ENCODE results near the gene AGRP.

AGRP gene

GRCh38 chr16:67483150-67483549, at the start of gene AGRP:
AGRP (minus strand) TSS chr16:67483547; CDS start chr16:67483398, 149 bp downstream.
- no peak for TF ChIP-seq MYC (IDR thresholded peaks at IDR 0.05; ENCODE audit: low read depth, low read length)
- no peak for TF ChIP-seq MAX (IDR thresholded peaks at IDR 0.05; ENCODE audit: low read depth, low read length)
- TF ChIP-seq, protein P1, sequence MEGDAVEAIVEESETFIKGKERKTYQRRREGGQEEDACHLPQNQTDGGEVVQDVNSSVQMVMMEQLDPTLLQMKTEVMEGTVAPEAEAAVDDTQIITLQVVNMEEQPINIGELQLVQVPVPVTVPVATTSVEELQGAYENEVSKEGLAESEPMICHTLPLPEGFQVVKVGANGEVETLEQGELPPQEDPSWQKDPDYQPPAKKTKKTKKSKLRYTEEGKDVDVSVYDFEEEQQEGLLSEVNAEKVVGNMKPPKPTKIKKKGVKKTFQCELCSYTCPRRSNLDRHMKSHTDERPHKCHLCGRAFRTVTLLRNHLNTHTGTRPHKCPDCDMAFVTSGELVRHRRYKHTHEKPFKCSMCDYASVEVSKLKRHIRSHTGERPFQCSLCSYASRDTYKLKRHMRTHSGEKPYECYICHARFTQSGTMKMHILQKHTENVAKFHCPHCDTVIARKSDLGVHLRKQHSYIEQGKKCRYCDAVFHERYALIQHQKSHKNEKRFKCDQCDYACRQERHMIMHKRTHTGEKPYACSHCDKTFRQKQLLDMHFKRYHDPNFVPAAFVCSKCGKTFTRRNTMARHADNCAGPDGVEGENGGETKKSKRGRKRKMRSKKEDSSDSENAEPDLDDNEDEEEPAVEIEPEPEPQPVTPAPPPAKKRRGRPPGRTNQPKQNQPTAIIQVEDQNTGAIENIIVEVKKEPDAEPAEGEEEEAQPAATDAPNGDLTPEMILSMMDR (IDR thresholded peaks at IDR 0.05; ENCODE audit: low read depth, low read length) = no peak
- no peak for TF ChIP-seq POLR2A (IDR thresholded peaks at IDR 0.05; ENCODE audit: extremely low read depth, insufficient read length)
- H3K4me3 ChIP-seq (ENCODE audit: low read depth, low read length) = no peak within 1 kb of the TSS
- DNase-seq (ENCODE audit: low read depth) = no peak

DNA sequence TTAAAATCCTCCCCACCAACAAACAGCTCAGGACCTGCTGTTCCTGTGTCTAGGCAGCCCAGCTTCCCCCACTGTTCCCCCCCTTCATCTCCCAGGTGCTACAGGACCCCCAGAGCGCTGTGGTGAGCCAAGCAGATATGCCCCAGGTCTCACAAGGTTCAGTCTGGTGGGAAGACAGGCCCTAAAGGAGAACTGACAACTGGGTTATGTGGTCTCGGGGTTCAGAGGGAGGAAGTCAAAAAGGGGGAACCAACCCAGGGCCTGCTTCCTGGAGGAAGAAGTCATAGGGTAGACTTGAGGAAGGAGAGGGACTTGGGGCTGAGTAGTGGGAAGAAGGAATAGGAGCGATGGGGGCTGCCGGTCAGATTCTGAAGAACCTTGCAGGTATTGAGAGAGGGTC, 47.9 kb upstream of the AGRP start:
- no peak for TF ChIP-seq POLR2A (IDR thresholded peaks at IDR 0.05; ENCODE audit: extremely low read depth, insufficient read length)
- TF ChIP-seq, protein P1 (IDR thresholded peaks at IDR 0.05; ENCODE audit: low read depth, low read length) = no peak
- TF ChIP-seq MAX (IDR thresholded peaks at IDR 0.05; ENCODE audit: low read depth, low read length) = no peak
- TF ChIP-seq MYC (IDR thresholded peaks at IDR 0.05; ENCODE audit: low read depth, low read length) = no peak
- DNase-seq (ENCODE audit: low read depth) = peak; percentile 61
- no peak overlapping the region for H3K4me3 ChIP-seq (ENCODE audit: low read depth, low read length)

GRCh38 chr16:67530013-67530939, 46.9 kb upstream of the AGRP start:
- no peak for TF ChIP-seq POLR2A (IDR thresholded peaks at IDR 0.05; ENCODE audit: extremely low read depth, insufficient read length)
- TF ChIP-seq MYC (IDR thresholded peaks at IDR 0.05; ENCODE audit: low read depth, low read length) = no peak
- TF ChIP-seq, protein P1 (IDR thresholded peaks at IDR 0.05; ENCODE audit: low read depth, low read length) = no peak
- TF ChIP-seq MAX (IDR thresholded peaks at IDR 0.05; ENCODE audit: low read depth, low read length) = no peak
- DNase-seq (ENCODE audit: low read depth) = peak; percentile 48
- H3K4me3 ChIP-seq (ENCODE audit: low read depth, low read length) = peak overlapping the region; percentile 59

DNA sequence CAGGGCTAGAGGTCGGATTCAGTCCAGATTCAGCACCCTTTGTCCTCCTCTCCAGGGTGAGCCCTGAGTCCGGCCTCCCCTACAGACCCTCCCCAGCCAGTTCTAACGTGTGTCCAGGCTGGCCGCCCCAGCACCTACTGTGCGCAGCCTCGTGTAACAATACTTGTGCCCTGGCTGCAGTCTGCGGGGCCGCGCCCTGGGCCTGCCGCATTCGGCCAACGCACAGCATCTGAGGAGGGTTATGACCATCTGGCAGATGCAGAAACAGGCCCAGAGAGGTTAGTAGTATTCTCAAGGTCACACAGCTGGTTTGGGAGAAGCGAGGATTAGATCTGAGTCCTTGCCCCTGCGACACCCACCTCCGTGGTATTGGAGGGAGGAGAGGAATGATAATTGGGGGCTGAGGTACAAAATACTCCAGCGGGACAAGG, 46.2 kb upstream of the AGRP start:
- TF ChIP-seq, protein P1 (IDR thresholded peaks at IDR 0.05; ENCODE audit: low read depth, low read length) = no peak
- no peak for TF ChIP-seq MYC (IDR thresholded peaks at IDR 0.05; ENCODE audit: low read depth, low read length)
- DNase-seq (ENCODE audit: low read depth) = no peak
- peak overlapping the region; percentile 59 for H3K4me3 ChIP-seq (ENCODE audit: low read depth, low read length)

DNA sequence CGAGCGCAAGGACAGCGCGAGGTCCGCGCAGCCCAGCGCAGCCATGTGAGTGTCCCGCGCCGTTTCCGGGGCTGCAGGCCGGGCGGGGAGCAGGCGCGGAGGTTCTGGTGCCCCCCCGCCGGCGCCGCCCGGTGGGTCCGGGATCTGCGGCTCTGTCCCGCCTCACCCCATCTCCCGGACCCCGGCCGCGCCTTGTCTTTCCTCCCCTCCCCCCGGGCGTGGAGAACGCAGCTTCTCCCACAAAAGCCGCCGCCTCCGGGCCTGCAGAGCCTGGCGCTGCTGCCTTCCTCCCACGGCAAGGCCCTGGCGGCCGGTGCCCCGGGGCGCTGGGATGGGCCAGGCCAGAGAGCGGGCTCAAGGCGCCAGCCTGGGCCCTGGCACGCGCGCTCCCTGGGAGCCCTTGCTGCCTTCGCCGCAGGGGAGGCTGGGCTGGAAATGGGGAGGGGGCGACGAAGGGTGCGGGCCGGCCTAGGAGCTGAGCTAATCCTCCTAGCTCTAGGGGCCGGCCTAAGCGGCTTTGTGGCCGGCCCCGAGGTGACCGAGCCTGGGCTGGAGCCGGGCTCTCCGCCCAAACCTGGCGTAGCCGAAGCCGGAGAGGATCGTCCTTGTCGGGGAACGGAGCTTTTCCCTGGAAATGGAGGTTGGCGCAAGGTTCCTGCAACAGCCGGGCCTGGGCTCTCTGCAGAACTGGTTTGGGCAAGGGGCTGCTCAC, 45.7 kb upstream of the AGRP start:
- H3K4me3 ChIP-seq (ENCODE audit: low read depth, low read length) = peak overlapping the region; percentile 59
- DNase-seq (ENCODE audit: low read depth) = peak; percentile 70
- TF ChIP-seq MYC (IDR thresholded peaks at IDR 0.05; ENCODE audit: low read depth, low read length) (no peak; the same call in 1 of the 2 replicates), POLR2A (IDR thresholded peaks at IDR 0.05; ENCODE audit: extremely low read depth, insufficient read length) (peak; percentile 40)

DNA sequence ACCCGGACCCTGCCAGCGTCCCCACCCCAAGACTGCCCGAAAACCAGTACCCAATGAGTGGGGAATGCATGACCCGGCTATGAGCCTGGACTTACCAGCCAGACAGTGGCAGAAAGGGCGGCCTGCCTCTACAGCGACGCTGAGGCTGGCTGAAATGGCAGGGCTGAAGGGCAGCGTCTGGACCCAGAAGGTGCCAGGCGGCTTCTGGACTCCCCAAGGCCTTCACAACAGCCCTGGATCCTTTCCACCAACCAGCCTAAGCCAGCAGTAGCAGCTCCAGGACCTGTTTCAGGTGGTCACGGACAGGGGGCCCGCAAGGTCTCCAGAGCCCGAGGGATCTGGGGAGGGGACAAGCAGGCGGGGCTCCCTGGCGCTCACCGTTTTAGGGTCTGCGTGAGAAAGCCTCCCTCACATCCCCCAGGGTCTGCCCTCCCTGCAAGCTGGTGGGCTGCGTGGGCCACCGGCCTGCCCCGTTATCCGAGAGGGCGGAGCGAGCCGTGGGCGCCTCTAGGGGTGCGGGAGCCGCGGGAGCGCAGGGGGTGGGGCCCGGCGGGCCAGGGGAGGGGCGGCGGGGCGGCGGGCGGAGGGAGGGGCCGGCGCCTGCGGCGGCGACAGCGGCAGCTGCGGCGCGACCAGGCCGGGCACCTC, 45.0 kb upstream of the AGRP start, which contains the start of gene RIPOR1:
Gene RIPOR1, plus strand, starts transcription at position 608 of the 648 bp plus-strand sequence. CDS start 9,618 bp downstream, outside the sequence.
- peak within 1 kb of the TSS; percentile 59 for H3K4me3 ChIP-seq (ENCODE audit: low read depth, low read length)
- peak; percentile 61 for DNase-seq (ENCODE audit: low read depth)
- TF ChIP-seq, protein P1 (IDR thresholded peaks at IDR 0.05; ENCODE audit: low read depth, low read length) = no peak
- TF ChIP-seq MYC (IDR thresholded peaks at IDR 0.05; ENCODE audit: low read depth, low read length) (no peak), MAX (IDR thresholded peaks at IDR 0.05; ENCODE audit: low read depth, low read length) (no peak), POLR2A (IDR thresholded peaks at IDR 0.05; ENCODE audit: extremely low read depth, insufficient read length) (no peak)

Measured in NB4 (cell line).